ENCODE measurements around the gene MCUB.

Gene MCUB

DNA sequence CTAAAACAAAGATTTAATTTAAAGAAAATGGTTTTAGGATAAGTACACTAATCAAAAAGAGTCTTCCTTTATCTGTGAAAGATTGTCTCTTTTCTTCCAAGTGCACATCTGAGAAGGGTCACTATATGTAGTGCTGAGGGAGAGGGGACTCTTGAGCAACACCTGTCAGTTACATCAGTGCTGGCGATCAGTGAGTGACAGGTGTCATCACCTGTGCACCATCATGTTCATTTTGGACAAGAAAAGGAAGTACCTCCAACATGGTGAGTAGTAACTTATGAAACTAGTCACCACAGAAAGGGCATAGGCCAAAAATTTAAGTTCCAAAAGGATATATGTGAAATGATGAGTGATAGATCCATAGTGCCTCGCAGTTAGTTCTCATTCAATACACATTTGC lies 55.7 kb downstream of the MCUB start:
- in situ Hi-C loops (cut with HindIII; ENCODE audit: low sequenced_read_pairs): no loop called here

GRCh38 chr4:109616243-109616642 lies 56.2 kb downstream of the MCUB start:
- no peak for DNase-seq (ENCODE audit: low read depth)
- in situ Hi-C loops (cut with HindIII; ENCODE audit: low sequenced_read_pairs): no loop called here
- no peak overlapping the region for H3K4me3 ChIP-seq (ENCODE audit: low read depth, low read length)
- TF ChIP-seq, protein P1, sequence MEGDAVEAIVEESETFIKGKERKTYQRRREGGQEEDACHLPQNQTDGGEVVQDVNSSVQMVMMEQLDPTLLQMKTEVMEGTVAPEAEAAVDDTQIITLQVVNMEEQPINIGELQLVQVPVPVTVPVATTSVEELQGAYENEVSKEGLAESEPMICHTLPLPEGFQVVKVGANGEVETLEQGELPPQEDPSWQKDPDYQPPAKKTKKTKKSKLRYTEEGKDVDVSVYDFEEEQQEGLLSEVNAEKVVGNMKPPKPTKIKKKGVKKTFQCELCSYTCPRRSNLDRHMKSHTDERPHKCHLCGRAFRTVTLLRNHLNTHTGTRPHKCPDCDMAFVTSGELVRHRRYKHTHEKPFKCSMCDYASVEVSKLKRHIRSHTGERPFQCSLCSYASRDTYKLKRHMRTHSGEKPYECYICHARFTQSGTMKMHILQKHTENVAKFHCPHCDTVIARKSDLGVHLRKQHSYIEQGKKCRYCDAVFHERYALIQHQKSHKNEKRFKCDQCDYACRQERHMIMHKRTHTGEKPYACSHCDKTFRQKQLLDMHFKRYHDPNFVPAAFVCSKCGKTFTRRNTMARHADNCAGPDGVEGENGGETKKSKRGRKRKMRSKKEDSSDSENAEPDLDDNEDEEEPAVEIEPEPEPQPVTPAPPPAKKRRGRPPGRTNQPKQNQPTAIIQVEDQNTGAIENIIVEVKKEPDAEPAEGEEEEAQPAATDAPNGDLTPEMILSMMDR (IDR thresholded peaks at IDR 0.05; ENCODE audit: low read depth, low read length, missing control alignments): no peak

More for the DNA sequence above, 55.7 kb downstream of the MCUB start:
- DNase-seq (ENCODE audit: low read depth): no peak
- TF ChIP-seq, protein P1 (IDR thresholded peaks at IDR 0.05; ENCODE audit: low read depth, low read length, missing control alignments): no peak
- H3K4me3 ChIP-seq (ENCODE audit: low read depth, low read length): no peak overlapping the region

DNA sequence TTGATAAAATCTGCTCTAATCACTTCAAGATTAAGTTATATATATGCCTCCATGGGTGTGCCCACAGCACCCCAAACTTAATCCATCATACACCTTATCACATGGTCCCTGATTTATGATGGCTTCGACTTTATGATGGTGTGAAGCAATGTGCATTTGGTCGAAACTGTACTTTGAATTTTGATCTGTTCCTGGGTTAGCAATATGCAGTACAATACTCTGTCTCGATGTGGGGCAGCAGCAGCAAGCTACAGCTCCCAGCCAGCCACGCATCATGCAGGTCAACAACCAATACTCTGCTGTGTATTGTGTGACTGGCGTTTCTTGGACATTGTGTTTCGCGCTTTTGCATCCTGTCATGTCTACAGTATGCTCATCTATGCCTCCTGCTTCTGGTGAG lies 62.6 kb downstream of the MCUB start:
- no peak for DNase-seq (ENCODE audit: low read depth)
- no peak overlapping the region for H3K4me3 ChIP-seq (ENCODE audit: low read depth, low read length)
- in situ Hi-C loops (cut with HindIII; ENCODE audit: low sequenced_read_pairs): no loop called here
- TF ChIP-seq, protein P1 (IDR thresholded peaks at IDR 0.05; ENCODE audit: low read depth, low read length, missing control alignments): no peak

DNA sequence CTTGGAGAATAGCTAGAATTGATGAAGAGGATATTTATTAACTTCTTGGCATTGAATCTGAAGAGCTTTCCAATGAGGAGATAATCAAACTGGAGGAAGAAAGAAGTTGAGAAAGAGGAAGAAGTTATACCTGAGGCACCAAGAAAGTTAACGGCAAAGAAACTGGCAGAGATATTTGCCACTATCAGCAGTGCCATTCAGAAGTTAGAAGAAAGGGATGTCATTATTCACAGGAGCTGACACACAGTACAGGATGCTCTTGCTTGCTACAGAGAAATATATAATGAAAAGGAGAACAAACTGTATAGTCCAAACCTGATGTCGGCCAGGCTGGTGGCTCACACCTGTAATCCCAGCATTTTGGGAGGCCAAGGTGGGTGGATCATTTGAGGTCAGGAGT lies 64.5 kb downstream of the MCUB start:
- no peak overlapping the region for H3K4me3 ChIP-seq (ENCODE audit: low read depth, low read length)
- in situ Hi-C loops (cut with HindIII; ENCODE audit: low sequenced_read_pairs): no loop called here
- TF ChIP-seq, protein P1 (IDR thresholded peaks at IDR 0.05; ENCODE audit: low read depth, low read length, missing control alignments): no peak
- no peak for DNase-seq (ENCODE audit: low read depth)

- TF ChIP-seq, protein P1 (IDR thresholded peaks at IDR 0.05; ENCODE audit: low read depth, low read length, missing control alignments): no peak
- H3K4me3 ChIP-seq (ENCODE audit: low read depth, low read length): no peak overlapping the region
- in situ Hi-C loops (cut with HindIII; ENCODE audit: low sequenced_read_pairs): no loop called here
- no peak for DNase-seq (ENCODE audit: low read depth)
Observed at GRCh38 chr4:109627361-109627760, 67.3 kb downstream of the MCUB start.

DNA sequence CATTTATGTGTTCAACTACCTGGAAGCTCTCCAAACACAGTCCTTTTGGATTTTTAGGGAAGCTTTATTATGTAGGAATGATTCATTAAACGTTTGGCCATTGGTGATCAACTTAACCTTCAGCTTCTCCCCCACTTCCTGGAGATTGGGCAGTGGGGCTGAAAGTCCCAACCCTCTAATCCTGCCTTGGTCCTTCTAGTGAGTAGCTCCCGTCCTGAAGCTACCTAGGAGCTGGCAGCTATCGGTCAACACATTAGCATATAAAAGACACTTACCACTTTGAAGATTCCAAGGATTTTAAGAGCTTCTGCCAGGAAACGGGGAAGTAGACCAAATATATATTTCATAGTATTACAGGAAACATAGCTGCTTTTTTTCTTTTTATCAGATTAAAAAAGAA lies 69.7 kb downstream of the MCUB start:
- DNase-seq (ENCODE audit: low read depth): no peak
- in situ Hi-C loops (cut with HindIII; ENCODE audit: low sequenced_read_pairs): no loop called here
- no peak overlapping the region for H3K4me3 ChIP-seq (ENCODE audit: low read depth, low read length)
- TF ChIP-seq, protein P1 (IDR thresholded peaks at IDR 0.05; ENCODE audit: low read depth, low read length, missing control alignments): no peak

Measured in astrocyte of the cerebellum (primary cell).